BJ (cell line): ENCODE data around the gene SF3B3. TPM values are rescaled to one million over a fixed set of nuclear protein-coding genes. Genes with fewer than 3 reads are reported as not detected.

Experiments
- CTCF ChIA-PET: fragments of 350-600 bp; formaldehyde crosslinking; extraction: SDS; loops from one replicate; lab custom pipeline; 2021; ENCODE audit warnings: antibody characterized with exemption, inconsistent platforms; lab: Yijun Ruan, JAX
- POLR2A ChIA-PET: fragments of 300-600 bp; sonication (Branson Sonifier 250); formaldehyde crosslinking; extraction: SDS; loops from one replicate; lab custom pipeline; 2021; ENCODE audit warnings: antibody characterized with exemption; lab: Charles Lee
- DNase-seq: peaks from one replicate; pipeline ENCODE4 v3.0.0-alpha.2; 2011; ENCODE audit warnings: low read depth
- H3K27me3 ChIP-seq: 2 replicates; pipeline ENCODE4 v1.6.0; 2011; ENCODE audit warnings: low read length; ENCODE audit not compliant: control insufficient read depth, insufficient read depth
- H3K36me3 ChIP-seq: 2 replicates; pipeline ENCODE4 v1.5.1; 2011; ENCODE audit warnings: low read length; ENCODE audit not compliant: control insufficient read depth, insufficient read depth
- H3K4me3 ChIP-seq: 2 replicates; pipeline ENCODE4 v1.5.1; 2011; ENCODE audit warnings: low read depth, mild to moderate bottlenecking, control low read depth, low read length
- polyA plus RNA-seq: library from polyadenylated mRNA; depleted of rRNA; stranded (reverse); fragments of >200 nt; gene quantifications from 2 replicates; pipeline ENCODE4 v1.2.3, GENCODE V29; 2011
- TF ChIP-seq, protein P1 (sequence below): IDR thresholded peaks from 2 replicates; pipeline ENCODE4 v1.5.1; 2011; ENCODE audit warnings: low read depth, mild to moderate bottlenecking, control low read depth, inconsistent platforms, low read length, moderate library complexity; ENCODE audit not compliant: insufficient read depth

Gene SF3B3
- polyA plus RNA-seq, 1 experiment: 89.5 TPM

DNA sequence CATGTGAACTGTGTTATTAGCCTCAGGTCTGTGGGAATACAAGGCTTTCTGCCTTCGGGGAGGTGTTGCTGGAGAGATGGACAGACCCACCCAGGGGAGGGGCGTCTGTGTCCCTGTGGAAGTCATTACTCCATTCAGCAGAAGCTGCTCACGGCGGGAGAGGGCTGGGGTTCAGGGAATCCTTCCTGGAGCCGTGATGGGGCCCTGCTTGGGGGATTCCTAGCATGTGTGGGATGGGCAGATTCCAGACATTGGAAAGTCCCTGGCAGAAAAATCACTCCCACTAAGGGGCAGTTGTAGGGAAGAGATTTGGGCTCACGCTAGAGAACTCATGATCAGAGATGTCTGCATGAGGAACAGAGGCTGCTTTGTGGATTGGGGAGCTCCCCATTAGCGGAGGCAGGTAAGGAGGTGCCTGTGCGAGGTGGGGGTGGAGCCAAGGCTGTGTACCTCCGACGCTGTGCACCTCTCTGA, 66.4 kb downstream of the SF3B3 start:
- Histone ChIP-seq H3K36me3 (no peaks in the 10 kb centered on the region), H3K27me3 (no peaks in the 10 kb centered on the region; the same call in 1 of the 2 replicates), H3K4me3 (no peak overlapping the region)
- TF ChIP-seq, protein P1, sequence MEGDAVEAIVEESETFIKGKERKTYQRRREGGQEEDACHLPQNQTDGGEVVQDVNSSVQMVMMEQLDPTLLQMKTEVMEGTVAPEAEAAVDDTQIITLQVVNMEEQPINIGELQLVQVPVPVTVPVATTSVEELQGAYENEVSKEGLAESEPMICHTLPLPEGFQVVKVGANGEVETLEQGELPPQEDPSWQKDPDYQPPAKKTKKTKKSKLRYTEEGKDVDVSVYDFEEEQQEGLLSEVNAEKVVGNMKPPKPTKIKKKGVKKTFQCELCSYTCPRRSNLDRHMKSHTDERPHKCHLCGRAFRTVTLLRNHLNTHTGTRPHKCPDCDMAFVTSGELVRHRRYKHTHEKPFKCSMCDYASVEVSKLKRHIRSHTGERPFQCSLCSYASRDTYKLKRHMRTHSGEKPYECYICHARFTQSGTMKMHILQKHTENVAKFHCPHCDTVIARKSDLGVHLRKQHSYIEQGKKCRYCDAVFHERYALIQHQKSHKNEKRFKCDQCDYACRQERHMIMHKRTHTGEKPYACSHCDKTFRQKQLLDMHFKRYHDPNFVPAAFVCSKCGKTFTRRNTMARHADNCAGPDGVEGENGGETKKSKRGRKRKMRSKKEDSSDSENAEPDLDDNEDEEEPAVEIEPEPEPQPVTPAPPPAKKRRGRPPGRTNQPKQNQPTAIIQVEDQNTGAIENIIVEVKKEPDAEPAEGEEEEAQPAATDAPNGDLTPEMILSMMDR: no peak
- CTCF ChIA-PET: interaction anchor here (0.6 kb wide), 1 partner anchor 529 kb away, joined by 4 read pairs; no protein-coding TSS in a partner anchor
- POLR2A ChIA-PET: no interaction called here
- peak; percentile 31 for DNase-seq

DNA sequence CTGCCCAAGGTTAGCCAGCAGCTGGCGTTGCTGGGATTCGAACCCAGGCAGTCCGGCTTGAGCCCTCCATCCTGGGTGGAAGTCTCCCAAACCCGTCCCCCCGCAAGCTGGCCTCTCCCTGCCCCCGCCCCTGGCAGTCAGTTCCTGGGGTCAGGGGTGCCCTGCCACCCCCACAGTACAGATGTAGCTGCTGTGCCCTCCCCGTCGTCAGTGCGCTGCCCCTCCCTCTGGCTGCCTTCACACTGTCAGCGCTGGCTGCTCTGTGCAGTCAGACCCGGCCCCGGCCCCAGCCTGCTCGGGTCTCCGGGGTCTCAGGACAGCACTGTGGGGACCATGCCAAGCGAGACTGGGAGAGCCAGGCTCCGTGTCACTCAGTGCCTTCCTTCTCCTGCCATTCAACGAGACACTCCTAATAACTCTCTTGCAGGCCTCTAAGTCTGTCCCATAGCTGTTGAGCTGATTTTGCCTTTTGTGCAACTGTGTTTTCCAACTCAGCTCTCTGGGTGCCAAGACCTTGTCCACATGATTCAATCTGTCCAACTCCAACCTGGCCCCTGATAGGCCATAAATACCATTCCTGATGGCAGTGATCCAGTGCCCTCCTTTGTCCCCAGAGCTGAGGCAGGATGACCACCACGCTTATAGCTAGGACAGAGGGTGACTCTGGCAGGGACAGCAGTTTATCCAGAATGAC, 67.3 kb downstream of the SF3B3 start:
- Histone ChIP-seq H3K27me3 (no peaks in the 10 kb centered on the region; the same call in 1 of the 2 replicates), H3K4me3 (no peak overlapping the region), H3K36me3 (no peaks in the 10 kb centered on the region)
- TF ChIP-seq, protein P1: no peak
- CTCF ChIA-PET: no interaction called here
- no peak for DNase-seq
- POLR2A ChIA-PET: no interaction called here

DNA sequence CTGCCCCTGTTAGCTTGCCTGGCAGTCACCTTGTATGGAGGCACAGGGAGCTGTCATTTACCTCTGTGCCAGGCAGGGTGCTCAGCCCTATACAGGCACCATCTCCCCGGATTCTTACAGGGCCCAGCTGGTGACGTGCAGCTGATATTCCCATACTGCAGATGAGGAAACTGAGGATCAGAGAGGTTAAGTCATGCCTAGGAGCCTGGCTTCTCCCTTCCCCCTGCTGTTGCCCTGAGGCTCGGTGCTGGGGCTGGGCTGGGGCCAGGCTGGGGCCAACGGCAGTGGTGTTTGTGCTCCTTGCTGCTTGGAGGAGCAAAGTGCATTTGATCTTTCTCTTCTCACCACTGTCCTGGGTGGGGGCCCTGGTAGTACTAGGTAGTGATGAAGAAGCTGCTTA, 68.0 kb downstream of the SF3B3 start:
- H3K27me3 ChIP-seq: no peaks in the 10 kb centered on the region; the same call in 1 of the 2 replicates
- ChIA-PET CTCF (no interaction called here), POLR2A (no interaction called here)
- TF ChIP-seq, protein P1: no peak
- no peak overlapping the region for H3K4me3 ChIP-seq
- DNase-seq: no peak
- H3K36me3 ChIP-seq: no peaks in the 10 kb centered on the region

DNA sequence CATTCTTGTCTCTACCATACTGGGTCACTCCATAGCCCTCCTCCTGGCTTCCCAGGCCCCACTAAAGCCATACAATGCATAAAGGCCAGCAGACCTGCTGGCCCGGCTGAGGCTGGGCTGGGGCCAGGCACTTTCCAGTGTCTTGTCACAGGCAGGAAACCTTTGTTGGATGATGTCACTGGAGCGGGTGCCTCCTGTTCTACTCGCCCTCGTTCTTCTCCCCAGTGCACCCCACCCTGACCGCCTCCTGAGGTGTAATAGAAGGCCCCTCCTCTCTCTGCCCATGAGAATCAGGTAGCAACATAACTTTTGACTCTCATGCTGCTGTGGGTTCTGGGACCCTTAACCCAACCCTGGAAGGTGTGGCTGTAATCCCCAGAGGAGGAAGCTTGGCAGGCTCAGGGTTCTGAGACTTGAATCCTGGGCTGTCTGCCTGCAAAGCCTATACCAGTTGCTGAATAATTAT, 68.5 kb downstream of the SF3B3 start:
- CTCF ChIA-PET: no interaction called here
- Histone ChIP-seq H3K27me3 (no peaks in the 10 kb centered on the region; the same call in 1 of the 2 replicates), H3K36me3 (no peaks in the 10 kb centered on the region), H3K4me3 (no peak overlapping the region)
- DNase-seq: no peak
- POLR2A ChIA-PET: no interaction called here
- TF ChIP-seq, protein P1: no peak

DNA sequence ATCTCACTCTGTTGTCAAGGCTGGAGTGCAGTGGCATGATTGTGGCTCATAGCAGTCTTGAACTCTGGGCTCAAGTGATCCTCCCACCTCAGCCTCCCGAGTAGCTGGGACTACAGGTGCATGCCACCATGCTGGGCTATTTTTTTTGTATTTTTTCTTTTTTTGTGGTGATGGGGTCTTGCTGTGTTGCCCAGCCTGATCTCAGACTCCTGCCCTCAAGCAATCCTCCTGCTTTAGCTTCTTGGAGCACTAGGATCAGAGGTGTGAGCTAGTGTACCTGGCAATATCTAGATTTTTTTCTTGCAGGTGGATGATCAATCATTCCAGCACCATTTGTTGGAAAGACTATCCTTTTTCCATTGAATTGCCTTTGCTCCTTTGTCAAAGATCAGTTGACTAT, 69.9 kb downstream of the SF3B3 start:
- Histone ChIP-seq H3K4me3 (no peak overlapping the region), H3K27me3 (no peaks in the 10 kb centered on the region; the same call in 1 of the 2 replicates)
- POLR2A ChIA-PET: no interaction called here

More for the DNA sequence above, 69.9 kb downstream of the SF3B3 start:
- H3K36me3 ChIP-seq: no peaks in the 10 kb centered on the region
- DNase-seq: no peak
- TF ChIP-seq, protein P1: no peak
- CTCF ChIA-PET: interaction anchor here (1.2 kb wide), 1 partner anchor 14 kb away, joined by 3 read pairs; no protein-coding TSS in a partner anchor
